Astrocyte (in vitro differentiated cells and primary cell): ENCODE measurements around the gene HSD17B2. TPM values are rescaled to one million over a fixed set of nuclear protein-coding genes. Genes with fewer than 3 reads are reported as not detected.
"Not testable (repeated sequence)": the region's sequence is repeated elsewhere in the genome, so short reads cannot be mapped to it uniquely, and the experiment has no call there.

ENCODE experiments used
- DNase-seq: peaks from one replicate; pipeline ENCODE4 v3.0.0-alpha.2; 2010; ENCODE audit warnings: low read depth
- FAIRE-seq: peaks from 2 replicates; lab custom pipeline; 2011; peaks lifted over from hg19 to GRCh38; lab: Jason Lieb, UNC
- H2AFZ ChIP-seq: 2 replicates; pipeline ENCODE4 v1.6.0; 2012; ENCODE audit warnings: low read depth, low read length, inconsistent platforms
- H3K27ac ChIP-seq: 2 replicates; pipeline ENCODE4 v1.5.1; 2011; ENCODE audit warnings: low read depth, low read length, inconsistent platforms
- H3K27me3 ChIP-seq: 2 replicates; pipeline ENCODE4 v1.6.0; 2011; ENCODE audit warnings: low read length, inconsistent platforms; ENCODE audit not compliant: insufficient read depth
- H3K36me3 ChIP-seq: 2 replicates; pipeline ENCODE4 v1.5.1; 2011; ENCODE audit warnings: low read length, inconsistent platforms; ENCODE audit not compliant: insufficient read depth
- H3K4me1 ChIP-seq: 2 replicates; pipeline ENCODE4 v1.5.1; 2011; ENCODE audit warnings: low read length, inconsistent platforms; ENCODE audit not compliant: insufficient read depth
- H3K4me2 ChIP-seq: 2 replicates; pipeline ENCODE4 v1.6.0; 2012; ENCODE audit warnings: low read length, inconsistent platforms
- H3K4me3 ChIP-seq: 2 replicates; pipeline ENCODE4 v1.5.1; 2011; ENCODE audit warnings: low read depth, mild to moderate bottlenecking, low read length, inconsistent platforms; ENCODE audit not compliant: insufficient read depth
- H3K79me2 ChIP-seq: 2 replicates; pipeline ENCODE4 v1.6.0; 2012; ENCODE audit warnings: mild to moderate bottlenecking, low read length, inconsistent platforms; ENCODE audit not compliant: insufficient read depth
- H3K9ac ChIP-seq: 2 replicates; pipeline ENCODE4 v1.6.0; 2012; ENCODE audit warnings: mild to moderate bottlenecking, low read length, inconsistent platforms
- H3K9me3 ChIP-seq: 2 replicates; pipeline ENCODE4 v1.5.1; 2012; ENCODE audit warnings: low read depth, mild to moderate bottlenecking, low read length, inconsistent platforms; ENCODE audit not compliant: insufficient read depth
- H4K20me1 ChIP-seq: 2 replicates; pipeline ENCODE4 v1.6.0; 2012; ENCODE audit warnings: low read length, inconsistent platforms; ENCODE audit not compliant: insufficient read depth
- H3K27ac Mint-ChIP-seq: one replicate; pipeline ENCODE4 v1.8.0; 2021; ENCODE audit warnings: mild to moderate bottlenecking, mixed read lengths; ENCODE audit not compliant: unreplicated experiment
- H3K27me3 Mint-ChIP-seq: one replicate; pipeline ENCODE4 v1.8.0; 2021; ENCODE audit warnings: low read depth, mixed read lengths; ENCODE audit not compliant: unreplicated experiment
- H3K36me3 Mint-ChIP-seq: one replicate; pipeline ENCODE4 v1.8.0; 2021; ENCODE audit warnings: low read depth, mixed read lengths; ENCODE audit not compliant: unreplicated experiment
- H3K4me1 Mint-ChIP-seq: one replicate; pipeline ENCODE4 v1.8.0; 2021; ENCODE audit warnings: low read depth, mixed read lengths; ENCODE audit not compliant: unreplicated experiment
- H3K4me3 Mint-ChIP-seq: one replicate; pipeline ENCODE4 v1.8.0; 2021; ENCODE audit warnings: mild to moderate bottlenecking, moderate library complexity, mixed read lengths; ENCODE audit not compliant: unreplicated experiment
- H3K9me3 Mint-ChIP-seq: one replicate; pipeline ENCODE4 v1.8.0; 2021; ENCODE audit warnings: mild to moderate bottlenecking, mixed read lengths; ENCODE audit not compliant: unreplicated experiment
- CTCF ChIP-seq: IDR thresholded peaks from 2 replicates; pipeline ENCODE4 v1.5.1; 2011; ENCODE audit warnings: low read depth, mild to moderate bottlenecking, inconsistent platforms, low read length, moderate library complexity; ENCODE audit not compliant: insufficient read depth
- EZH2 ChIP-seq: IDR thresholded peaks from 2 replicates; pipeline ENCODE4 v1.6.1; 2012; ENCODE audit warnings: mild to moderate bottlenecking, low read length, inconsistent platforms; ENCODE audit not compliant: insufficient read depth
- total RNA-seq: library from RNA; stranded (reverse); gene quantifications from 2 replicates; pipeline ENCODE4 v1.2.1, GENCODE V29; 2021

Gene HSD17B2
- total RNA-seq, 1 donor from 2014 or later = 0.20 TPM

GRCh38 chr16:82006036-82006435 lies 29.0 kb upstream of the HSD17B2 start:
- H3K4me2 ChIP-seq = no peak overlapping the region
- DNase-seq (no peak), FAIRE-seq (no peak)
- peaks cover 8% of the 10 kb centered on the region for H3K9me3 ChIP-seq
- Mint-ChIP-seq H3K9me3 (peaks cover 19% of the 10 kb centered on the region), H3K27ac (no peak overlapping the region), H3K27me3 (peaks cover 10% of the 10 kb centered on the region), H3K4me1 (no peaks in the 10 kb centered on the region), H3K36me3 (no peaks in the 10 kb centered on the region), H3K4me3 (no peak overlapping the region)
- TF ChIP-seq CTCF = no peak
- TF ChIP-seq EZH2 = no peak
- no peaks in the 10 kb centered on the region for H3K36me3 ChIP-seq
- no peak overlapping the region for H3K9ac ChIP-seq
- H3K79me2 ChIP-seq = no peaks in the 10 kb centered on the region
- H4K20me1 ChIP-seq = no peaks in the 10 kb centered on the region
- H3K27me3 ChIP-seq = peaks cover 7% of the 10 kb centered on the region
- H3K4me3 ChIP-seq = no peak overlapping the region
- no peaks in the 10 kb centered on the region for H3K4me1 ChIP-seq
- H3K27ac ChIP-seq = no peak overlapping the region
- no peak overlapping the region for H2AFZ ChIP-seq

GRCh38 chr16:82007189-82007588 lies 27.9 kb upstream of the HSD17B2 start:
- Mint-ChIP-seq H3K36me3 (peaks cover 4% of the 10 kb centered on the region), H3K4me3 (no peak overlapping the region), H3K4me1 (no peaks in the 10 kb centered on the region), H3K9me3 (peaks cover 24% of the 10 kb centered on the region), H3K27me3 (peaks cover 12% of the 10 kb centered on the region), H3K27ac (no peak overlapping the region)
- no peak for TF ChIP-seq EZH2
- no peak for TF ChIP-seq CTCF
- no peak overlapping the region for H3K9ac ChIP-seq
- H3K27me3 ChIP-seq = peaks cover 12% of the 10 kb centered on the region
- no peaks in the 10 kb centered on the region for H3K79me2 ChIP-seq
- no peak overlapping the region for H3K4me2 ChIP-seq
- H3K4me3 ChIP-seq = no peak overlapping the region
- peaks cover 8% of the 10 kb centered on the region for H3K9me3 ChIP-seq
- H3K27ac ChIP-seq = no peak overlapping the region
- FAIRE-seq (no peak), DNase-seq (no peak)
- no peaks in the 10 kb centered on the region for H3K36me3 ChIP-seq
- no peak overlapping the region for H2AFZ ChIP-seq
- no peaks in the 10 kb centered on the region for H3K4me1 ChIP-seq
- H4K20me1 ChIP-seq = no peaks in the 10 kb centered on the region

GRCh38 chr16:82008957-82009592 lies 26.0 kb upstream of the HSD17B2 start:
- H3K27ac ChIP-seq = no peak overlapping the region
- H3K27me3 ChIP-seq = peaks cover 12% of the 10 kb centered on the region
- H3K79me2 ChIP-seq = no peaks in the 10 kb centered on the region
- H3K9ac ChIP-seq = no peak overlapping the region
- peaks cover 8% of the 10 kb centered on the region for H3K9me3 ChIP-seq
- no peaks in the 10 kb centered on the region for H3K4me1 Mint-ChIP-seq
- no peak overlapping the region for H3K4me3 ChIP-seq
- no peak overlapping the region for H2AFZ ChIP-seq
- peaks cover 24% of the 10 kb centered on the region for H3K9me3 Mint-ChIP-seq
- peaks cover 4% of the 10 kb centered on the region for H3K36me3 Mint-ChIP-seq
- H3K4me2 ChIP-seq = no peak overlapping the region
- peaks cover 7% of the 10 kb centered on the region for H3K27me3 Mint-ChIP-seq
- no peaks in the 10 kb centered on the region for H3K36me3 ChIP-seq
- no peaks in the 10 kb centered on the region for H3K4me1 ChIP-seq
- no peak overlapping the region for H3K4me3 Mint-ChIP-seq
- TF ChIP-seq EZH2 (no peak), CTCF (no peak)
- DNase-seq (no peak), FAIRE-seq (no peak)
- no peaks in the 10 kb centered on the region for H4K20me1 ChIP-seq
- H3K27ac Mint-ChIP-seq = no peak overlapping the region

GRCh38 chr16:82009789-82010188 lies 25.3 kb upstream of the HSD17B2 start:
- not testable (repeated sequence) for H4K20me1 ChIP-seq, H3K9me3 ChIP-seq, H3K4me3 Mint-ChIP-seq, H3K79me2 ChIP-seq, H3K4me1 Mint-ChIP-seq, DNase-seq, H2AFZ ChIP-seq, H3K4me2 ChIP-seq, H3K27ac ChIP-seq, H3K27me3 Mint-ChIP-seq, H3K36me3 ChIP-seq, H3K9ac ChIP-seq, H3K36me3 Mint-ChIP-seq, H3K4me1 ChIP-seq, H3K4me3 ChIP-seq, FAIRE-seq, H3K27ac Mint-ChIP-seq
- peaks cover 24% of the 10 kb centered on the region for H3K9me3 Mint-ChIP-seq
- H3K27me3 ChIP-seq = peaks cover 12% of the 10 kb centered on the region
